ENCODE results near the gene AMZ2. TPM values are rescaled to one million over a fixed set of nuclear protein-coding genes. Genes with fewer than 3 reads are reported as not detected.

AMZ2 gene
- total RNA-seq, 2 donors from 2014 or later = 31.5 to 44.1 TPM

DNA sequence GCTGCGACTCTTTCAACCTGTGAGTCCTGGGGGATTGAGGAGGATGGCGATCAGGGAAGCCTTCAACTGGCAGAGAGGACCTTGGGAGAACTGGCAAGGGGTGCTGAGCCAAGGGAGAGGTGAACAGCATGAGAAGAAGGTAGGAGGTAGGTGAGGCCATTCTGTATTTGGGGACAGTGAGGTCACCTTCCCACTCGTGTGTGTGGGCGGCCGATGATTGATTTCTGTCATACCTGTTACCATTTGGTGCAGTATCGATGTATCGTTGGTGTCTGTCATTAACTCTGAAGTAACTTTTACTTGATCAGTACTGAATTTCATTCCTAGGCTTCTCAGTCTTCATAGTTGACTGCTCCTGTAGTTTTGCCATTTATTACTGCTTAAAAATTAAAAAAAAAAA is 47.2 kb downstream of the AMZ2 start:
- Histone ChIP-seq H3K36me3 (no peaks in the 10 kb centered on the region), H3K4me3 (no peak overlapping the region), H3K27ac (no peak overlapping the region), H3K9me3 (no peaks in the 10 kb centered on the region), H3K9ac (ENCODE audit: low read depth in 2 of 2, low read length in 2 of 2) (no peak overlapping the region), H3K4me1 (peaks cover 8% of the 10 kb centered on the region), H3K27me3 (peaks cover 37% of the 10 kb centered on the region)
- intact Hi-C loops (cut with DNase I) = no loop called here
- DNase-seq = no peak
- TF ChIP-seq, protein P1, sequence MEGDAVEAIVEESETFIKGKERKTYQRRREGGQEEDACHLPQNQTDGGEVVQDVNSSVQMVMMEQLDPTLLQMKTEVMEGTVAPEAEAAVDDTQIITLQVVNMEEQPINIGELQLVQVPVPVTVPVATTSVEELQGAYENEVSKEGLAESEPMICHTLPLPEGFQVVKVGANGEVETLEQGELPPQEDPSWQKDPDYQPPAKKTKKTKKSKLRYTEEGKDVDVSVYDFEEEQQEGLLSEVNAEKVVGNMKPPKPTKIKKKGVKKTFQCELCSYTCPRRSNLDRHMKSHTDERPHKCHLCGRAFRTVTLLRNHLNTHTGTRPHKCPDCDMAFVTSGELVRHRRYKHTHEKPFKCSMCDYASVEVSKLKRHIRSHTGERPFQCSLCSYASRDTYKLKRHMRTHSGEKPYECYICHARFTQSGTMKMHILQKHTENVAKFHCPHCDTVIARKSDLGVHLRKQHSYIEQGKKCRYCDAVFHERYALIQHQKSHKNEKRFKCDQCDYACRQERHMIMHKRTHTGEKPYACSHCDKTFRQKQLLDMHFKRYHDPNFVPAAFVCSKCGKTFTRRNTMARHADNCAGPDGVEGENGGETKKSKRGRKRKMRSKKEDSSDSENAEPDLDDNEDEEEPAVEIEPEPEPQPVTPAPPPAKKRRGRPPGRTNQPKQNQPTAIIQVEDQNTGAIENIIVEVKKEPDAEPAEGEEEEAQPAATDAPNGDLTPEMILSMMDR (IDR thresholded peaks at IDR 0.05) = no peak

DNA sequence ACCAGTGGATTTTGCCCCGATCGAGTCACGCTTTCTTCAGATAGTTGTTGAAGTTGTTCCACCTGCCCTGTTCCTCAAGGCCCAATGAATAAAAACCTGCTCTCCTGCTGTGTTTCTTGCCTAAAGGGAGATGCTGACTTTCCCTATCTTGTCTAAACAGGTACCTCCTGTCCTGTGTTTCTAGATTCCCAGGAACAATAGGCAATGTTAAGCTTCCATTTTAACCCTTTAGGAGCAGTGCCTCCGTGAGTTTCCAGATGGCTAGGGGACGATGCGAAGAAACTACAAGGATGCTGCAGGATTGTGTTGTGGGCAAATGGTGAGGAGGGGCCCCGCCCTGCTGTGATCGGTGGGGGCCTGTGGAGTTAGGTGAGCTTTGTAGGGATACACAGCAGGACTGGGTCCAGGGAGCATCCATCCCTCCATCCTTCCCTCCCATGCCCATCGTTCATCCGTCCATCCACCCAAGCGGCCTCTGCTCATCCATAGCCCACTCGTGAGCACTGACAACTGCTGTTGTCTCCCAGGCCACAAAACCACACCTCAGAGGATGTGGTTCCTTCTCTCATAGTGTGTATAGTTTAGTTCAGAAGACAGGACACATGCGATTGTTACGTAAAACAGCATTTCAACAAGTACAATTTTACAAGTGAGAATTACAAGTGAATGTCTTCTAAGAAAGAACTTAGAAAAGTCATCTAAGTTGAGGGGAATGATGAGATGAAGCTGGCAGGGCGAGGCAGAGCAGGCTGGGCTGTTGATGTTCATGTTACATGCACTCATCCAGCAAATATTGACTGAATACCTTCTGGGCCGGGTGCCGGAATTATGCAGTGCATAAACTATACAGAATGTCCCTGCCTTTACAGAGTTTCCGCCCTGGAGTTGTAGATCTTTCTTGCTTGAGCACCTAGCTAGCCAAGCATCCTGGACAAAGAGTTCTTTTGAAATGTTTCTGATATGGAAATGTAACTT is 48.7 kb downstream of the AMZ2 start:
- no peak overlapping the region for H3K4me3 ChIP-seq
- DNase-seq = peak; percentile 33
- H3K9ac ChIP-seq (ENCODE audit: low read depth in 2 of 2, low read length in 2 of 2) = no peak overlapping the region
- H3K36me3 ChIP-seq = no peaks in the 10 kb centered on the region
- H3K4me1 ChIP-seq = peaks cover 3% of the 10 kb centered on the region
- no peak overlapping the region for H3K27ac ChIP-seq
- intact Hi-C loops (cut with DNase I) = no loop called here
- H3K9me3 ChIP-seq = no peaks in the 10 kb centered on the region
- TF ChIP-seq, protein P1 (IDR thresholded peaks at IDR 0.05) = no peak
- peaks cover 26% of the 10 kb centered on the region for H3K27me3 ChIP-seq

DNA sequence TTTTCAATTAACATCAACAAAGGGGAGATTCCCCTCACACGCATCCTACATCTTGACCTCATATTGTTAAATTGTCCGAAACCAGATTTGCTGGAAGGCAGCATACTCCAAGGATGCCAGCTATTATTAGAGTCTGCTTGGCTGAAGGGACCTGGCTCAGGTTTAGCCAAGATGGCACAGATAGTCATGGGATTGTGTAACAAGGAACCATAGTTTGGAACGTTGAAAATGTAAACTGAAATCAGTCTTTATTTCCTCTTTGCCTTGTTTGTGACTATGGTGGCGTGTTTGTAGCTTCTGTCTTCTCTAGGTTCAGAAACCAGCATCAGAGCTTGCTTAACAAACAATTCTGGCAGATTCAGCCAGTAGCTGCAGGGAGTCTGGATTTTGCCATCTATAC is 49.4 kb downstream of the AMZ2 start:
- H3K4me3 ChIP-seq = no peak overlapping the region
- peaks cover under 1% of the 10 kb centered on the region for H3K4me1 ChIP-seq
- no peak overlapping the region for H3K27ac ChIP-seq
- no peaks in the 10 kb centered on the region for H3K36me3 ChIP-seq
- H3K9me3 ChIP-seq = no peaks in the 10 kb centered on the region
- TF ChIP-seq, protein P1 (IDR thresholded peaks at IDR 0.05) = no peak
- intact Hi-C loops (cut with DNase I) = no loop called here
- peaks cover 19% of the 10 kb centered on the region for H3K27me3 ChIP-seq
- no peak overlapping the region for H3K9ac ChIP-seq (ENCODE audit: low read depth in 2 of 2, low read length in 2 of 2)
- no peak for DNase-seq

DNA sequence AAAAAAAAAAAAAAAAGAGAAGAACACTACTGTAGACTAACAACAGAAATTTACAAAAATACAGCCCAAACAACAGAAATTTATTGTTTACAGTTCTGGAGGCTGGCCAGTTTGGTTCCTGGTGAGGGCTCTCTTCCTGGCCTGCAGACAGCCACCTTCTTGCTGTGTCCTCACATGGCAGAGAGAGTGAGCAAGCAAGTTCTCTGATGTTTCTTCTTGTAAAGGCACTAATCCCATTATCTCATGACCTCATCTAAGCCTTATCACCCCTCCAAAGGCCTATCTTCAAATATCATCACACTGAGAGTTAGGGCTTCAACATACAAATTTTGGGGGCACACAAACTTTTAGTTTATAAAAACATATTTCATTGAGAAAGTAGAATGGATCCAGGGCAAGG is 50.8 kb downstream of the AMZ2 start:
- no peaks in the 10 kb centered on the region for H3K4me1 ChIP-seq
- TF ChIP-seq, protein P1 (IDR thresholded peaks at IDR 0.05) = no peak

DNA sequence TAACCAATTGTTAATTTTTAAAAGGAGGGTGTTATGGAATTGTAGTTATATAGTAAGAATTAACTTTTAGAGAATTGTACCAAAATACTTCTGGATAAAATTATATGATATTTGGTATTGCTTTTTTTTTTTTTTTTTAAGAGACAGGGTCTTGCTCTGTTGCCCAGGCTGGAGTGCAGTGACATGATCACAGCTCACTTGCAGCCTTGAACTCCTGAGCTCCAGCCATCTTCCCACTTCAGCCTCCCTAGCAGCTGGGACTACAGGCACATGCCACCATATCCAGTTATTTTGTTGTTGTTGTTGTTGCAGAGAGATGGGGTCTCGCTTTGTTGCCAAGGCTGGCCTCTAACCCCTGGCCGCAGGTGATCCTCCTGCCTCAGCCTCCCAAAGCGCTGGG is 52.0 kb downstream of the AMZ2 start:
- Histone ChIP-seq H3K27me3 (no peaks in the 10 kb centered on the region), H3K9me3 (no peaks in the 10 kb centered on the region), H3K27ac (no peak overlapping the region), H3K4me1 (no peaks in the 10 kb centered on the region), H3K36me3 (no peaks in the 10 kb centered on the region), H3K4me3 (no peak overlapping the region), H3K9ac (ENCODE audit: low read depth in 2 of 2, low read length in 2 of 2) (no peak overlapping the region)
- no peak for DNase-seq
- TF ChIP-seq, protein P1 (IDR thresholded peaks at IDR 0.05) = no peak
- intact Hi-C loops (cut with DNase I) = no loop called here

More for the DNA sequence above, 50.8 kb downstream of the AMZ2 start:
- no peaks in the 10 kb centered on the region for H3K9me3 ChIP-seq
- intact Hi-C loops (cut with DNase I) = no loop called here
- peaks cover 6% of the 10 kb centered on the region for H3K27me3 ChIP-seq
- no peaks in the 10 kb centered on the region for H3K36me3 ChIP-seq
- no peak for DNase-seq
- H3K27ac ChIP-seq = no peak overlapping the region
- no peak overlapping the region for H3K9ac ChIP-seq (ENCODE audit: low read depth in 2 of 2, low read length in 2 of 2)
- no peak overlapping the region for H3K4me3 ChIP-seq

All from colonic mucosa (tissue), 4 donors.